ENCODE data around the gene NF1. TPM values are rescaled to one million over a fixed set of nuclear protein-coding genes. Genes with fewer than 3 reads are reported as not detected.
A peak's percentile ranks its signal among the peaks of the same experiment; 100 is the strongest.

The NF1 gene
- total and polyA plus RNA-seq, 2 donors (not counting 1 experiment from before 2014, with no cell fraction given), result 10.8 to 27.7 TPM

- no peaks in the 10 kb centered on the region for H3K27me3 Mint-ChIP-seq
- H3K79me2 ChIP-seq (ENCODE audit: control insufficient read depth, insufficient read depth, low read length), result peaks cover 29% of the 10 kb centered on the region
- peaks cover 25% of the 10 kb centered on the region for H3K4me1 Mint-ChIP-seq
- H3K4me2 ChIP-seq (replicated peaks; ENCODE audit: low read depth, low read length, poor library complexity, severe bottlenecking), result no peak overlapping the region
- ATAC-seq (ENCODE audit: low read depth) (no peak), DNase-seq (no peak)
- H4K20me1 ChIP-seq (ENCODE audit: control insufficient read depth, insufficient read depth, low read length, poor library complexity, severe bottlenecking), result no peaks in the 10 kb centered on the region
- peak overlapping the region; percentile 69 for H3K27ac Mint-ChIP-seq
- ChIA-PET CTCF (interaction anchor here (1.0 to 1.6 kb wide), 2 partner anchors 49 to 213 kb away, joined by 3 to 4 read pairs; no protein-coding TSS in a partner anchor), POLR2A (no interaction called here)
- H3K9me3 ChIP-seq (ENCODE audit: control extremely low read depth in 1 of 3, control insufficient read depth in 2 of 3, insufficient read depth in 1 of 3, low read length in 2 of 3), result no peaks in the 10 kb centered on the region
- H3K4me3 Mint-ChIP-seq, result no peak overlapping the region
- H3K9ac ChIP-seq (ENCODE audit: low read length), result no peak overlapping the region
- no peak overlapping the region for H2AFZ ChIP-seq (ENCODE audit: insufficient read depth, low read depth, low read length, poor library complexity, severe bottlenecking)
- H3K4me1 ChIP-seq (ENCODE audit: control insufficient read depth in 2 of 2, insufficient read depth in 2 of 2, low read length in 2 of 2), result peaks cover 8 to 13% of the 10 kb centered on the region in 2 donors
- intact Hi-C loops (cut with micrococcal nuclease), result loop anchor here (2.0 kb wide), 1 partner anchor 15 kb away; no protein-coding TSS in a partner anchor
- H3K27ac ChIP-seq (ENCODE audit: low read length in 2 of 2), result peak overlapping the region in 1 of 2 donors; percentile 59
- H3K4me3 ChIP-seq (ENCODE audit: control extremely low read depth in 1 of 5, extremely low read depth in 1 of 5, insufficient read depth in 1 of 5, low read depth in 2 of 5, low read length in 4 of 5), result no peak overlapping the region
- H3K27me3 ChIP-seq (replicated peaks in 1 of 4; ENCODE audit: control extremely low read depth in 1 of 4, control insufficient read depth in 3 of 4, insufficient read depth in 4 of 4, low read length in 3 of 4), result no peaks in the 10 kb centered on the region
- peaks cover 0 to 7% of the 10 kb centered on the region in 2 experiments for H3K36me3 ChIP-seq (replicated peaks in 1 of 2; ENCODE audit: control extremely low read depth in 1 of 2, control insufficient read depth in 1 of 2, extremely low read depth in 1 of 2, insufficient read depth in 2 of 2, low read length in 1 of 2)
- TF ChIP-seq CTCF (IDR thresholded peaks at IDR 0.05) (no peak), EZH2 (IDR thresholded peaks at IDR 0.05; ENCODE audit: borderline replicate concordance, insufficient read depth, low read depth, low read length, poor library complexity, severe bottlenecking) (no peak)
- no peaks in the 10 kb centered on the region for H3K9me3 Mint-ChIP-seq (ENCODE audit: insufficient read depth)
These were observed 228.8 kb downstream of the NF1 start for GRCh38 chr17:31323551-31323950.

- POLR2A ChIA-PET, result no interaction called here
- Histone ChIP-seq H3K27me3 (replicated peaks in 1 of 4; ENCODE audit: control extremely low read depth in 1 of 4, control insufficient read depth in 3 of 4, insufficient read depth in 4 of 4, low read length in 3 of 4) (no peaks in the 10 kb centered on the region), H2AFZ (ENCODE audit: insufficient read depth, low read depth, low read length, poor library complexity, severe bottlenecking) (no peak overlapping the region), H3K9me3 (ENCODE audit: control extremely low read depth in 1 of 3, control insufficient read depth in 2 of 3, insufficient read depth in 1 of 3, low read length in 2 of 3) (no peaks in the 10 kb centered on the region), H3K4me2 (replicated peaks; ENCODE audit: low read depth, low read length, poor library complexity, severe bottlenecking) (no peak overlapping the region), H3K4me1 (ENCODE audit: control insufficient read depth in 2 of 2, insufficient read depth in 2 of 2, low read length in 2 of 2) (no peaks in the 10 kb centered on the region), H3K79me2 (ENCODE audit: control insufficient read depth, insufficient read depth, low read length) (peaks cover 5% of the 10 kb centered on the region), H3K9ac (ENCODE audit: low read length) (no peak overlapping the region), H4K20me1 (ENCODE audit: control insufficient read depth, insufficient read depth, low read length, poor library complexity, severe bottlenecking) (no peaks in the 10 kb centered on the region), H3K4me3 (ENCODE audit: control extremely low read depth in 1 of 5, extremely low read depth in 1 of 5, insufficient read depth in 1 of 5, low read depth in 2 of 5, low read length in 4 of 5) (no peak overlapping the region), H3K36me3 (replicated peaks in 1 of 2; ENCODE audit: control extremely low read depth in 1 of 2, control insufficient read depth in 1 of 2, extremely low read depth in 1 of 2, insufficient read depth in 2 of 2, low read length in 1 of 2) (peaks cover 1 to 8% of the 10 kb centered on the region in 2 experiments), H3K27ac (ENCODE audit: low read length in 2 of 2) (no peak overlapping the region)
- Mint-ChIP-seq H3K4me1 (peaks cover 7% of the 10 kb centered on the region), H3K27me3 (no peaks in the 10 kb centered on the region), H3K4me3 (no peak overlapping the region), H3K27ac (no peak overlapping the region), H3K9me3 (ENCODE audit: insufficient read depth) (no peaks in the 10 kb centered on the region)
- whole genome bisulfite sequencing (ENCODE audit: insufficient coverage), result 100% methylated on average over 6 of the region's 12 CpGs
- CTCF ChIA-PET, result no interaction called here
- intact Hi-C loops (cut with micrococcal nuclease), result no loop called here
- no peak for DNase-seq
- no peak for ATAC-seq (ENCODE audit: low read depth)
- no peak for TF ChIP-seq CTCF (IDR thresholded peaks at IDR 0.05)
- TF ChIP-seq EZH2 (IDR thresholded peaks at IDR 0.05; ENCODE audit: borderline replicate concordance, insufficient read depth, low read depth, low read length, poor library complexity, severe bottlenecking), result no peak
These were observed 232.9 kb downstream of the NF1 start for GRCh38 chr17:31327534-31328159.
